Activated CD8-positive, alpha-beta memory T cell treated with anti-CD3 and anti-CD28 coated beads, Interleukin-2, amount 50 U/mL, for 1 hour (primary cell): ENCODE results near the gene CHST9.
"Not testable (repeated sequence)": the region's sequence is repeated elsewhere in the genome, so short reads cannot be mapped to it uniquely, and the experiment has no call there.

Experiments
- DNase-seq: peaks from one replicate; pipeline ENCODE4 v3.0.0-alpha.2; 2020; ENCODE audit errors: extremely low read depth

CHST9 gene

GRCh38 chr18:27185025-27185763 lies at the start of gene CHST9:
TSS of gene CHST9 (minus strand) at chr18:27185308. CDS start at chr18:27142809, 42,499 bp downstream.
- DNase-seq, result no peak

GRCh38 chr18:27232355-27232754 lies 47.2 kb upstream of the CHST9 start:
- not testable (repeated sequence) for DNase-seq

- DNase-seq, result not testable (repeated sequence)
Measured at GRCh38 chr18:27231671-27232070, 46.6 kb upstream of the CHST9 start.

- not testable (repeated sequence) for DNase-seq
Measured at GRCh38 chr18:27231221-27231620, 46.1 kb upstream of the CHST9 start.

- DNase-seq, result no peak
Measured at GRCh38 chr18:27227721-27228120, 42.6 kb upstream of the CHST9 start.

GRCh38 chr18:27226556-27227075 lies 41.5 kb upstream of the CHST9 start:
- no peak for DNase-seq

GRCh38 chr18:27225947-27226481 lies 40.9 kb upstream of the CHST9 start:
- no peak for DNase-seq

- DNase-seq, result no peak
Measured at GRCh38 chr18:27223526-27224291, 38.6 kb upstream of the CHST9 start.

GRCh38 chr18:27214831-27215230 lies 29.7 kb upstream of the CHST9 start:
- no peak for DNase-seq

GRCh38 chr18:27213123-27213717 lies 28.1 kb upstream of the CHST9 start:
- DNase-seq, result no peak

GRCh38 chr18:27211569-27211968 lies 26.5 kb upstream of the CHST9 start:
- no peak for DNase-seq

- no peak for DNase-seq
Measured at GRCh38 chr18:27206411-27206810, 21.3 kb upstream of the CHST9 start.

GRCh38 chr18:27202741-27203140 lies 17.6 kb upstream of the CHST9 start:
- no peak for DNase-seq

- no peak for DNase-seq
Measured at GRCh38 chr18:27198036-27198435, 12.9 kb upstream of the CHST9 start.

- no peak for DNase-seq
Measured at GRCh38 chr18:27188309-27188708, 3.2 kb upstream of the CHST9 start.

GRCh38 chr18:27185897-27186296 lies 789 bp upstream of the CHST9 start:
- no peak for DNase-seq

- DNase-seq, result no peak
Measured at GRCh38 chr18:27184115-27185024, 738 bp downstream of the CHST9 start.

GRCh38 chr18:27181726-27182125 lies 3.4 kb downstream of the CHST9 start:
- DNase-seq, result no peak

- no peak for DNase-seq
Measured at GRCh38 chr18:27178424-27178823, 6.7 kb downstream of the CHST9 start.

GRCh38 chr18:27175914-27176313 lies 9.2 kb downstream of the CHST9 start:
- DNase-seq, result no peak

GRCh38 chr18:27175245-27175644 lies 9.9 kb downstream of the CHST9 start:
- DNase-seq, result no peak
